C4-2B (cell line): ENCODE measurements around the gene KCNRG.

ENCODE experiments used
- H3K27ac ChIP-seq: fragments of 450-650 bp; 2 replicates; pipeline ENCODE4 v1.5.1; 2017
- ZFX ChIP-seq: fragments of 450-650 bp; IDR thresholded peaks from 2 replicates; pipeline ENCODE4 v1.6.1; 2017
- TF ChIP-seq, protein P1 (sequence below): fragments of 450-650 bp; conservative IDR thresholded peaks from 2 replicates; pipeline ENCODE4 v1.5.1; 2017; ENCODE audit warnings: mild to moderate bottlenecking

KCNRG gene

DNA sequence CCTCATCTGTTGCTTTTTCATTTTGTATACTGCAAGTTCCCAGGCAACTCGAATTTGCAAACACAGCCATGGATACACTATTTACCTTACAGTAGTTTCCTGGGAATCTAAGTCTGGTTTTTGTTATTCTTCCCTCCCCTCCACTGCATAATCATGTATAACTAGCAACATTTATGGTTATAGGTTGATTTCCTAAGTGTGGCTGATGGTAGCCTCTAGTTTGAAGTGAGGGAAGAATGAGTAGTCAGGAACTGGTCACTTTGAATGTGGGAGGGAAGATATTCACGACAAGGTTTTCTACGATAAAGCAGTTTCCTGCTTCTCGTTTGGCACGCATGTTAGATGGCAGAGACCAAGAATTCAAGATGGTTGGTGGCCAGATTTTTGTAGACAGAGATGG is at the start of gene KCNRG:
Gene KCNRG, plus strand, starts transcription at position 187 of the 400 bp plus-strand sequence. Its CDS starts 50 bp downstream, at position 237.
- H3K27ac ChIP-seq = no peak within 1 kb of the TSS
- TF ChIP-seq, protein P1, sequence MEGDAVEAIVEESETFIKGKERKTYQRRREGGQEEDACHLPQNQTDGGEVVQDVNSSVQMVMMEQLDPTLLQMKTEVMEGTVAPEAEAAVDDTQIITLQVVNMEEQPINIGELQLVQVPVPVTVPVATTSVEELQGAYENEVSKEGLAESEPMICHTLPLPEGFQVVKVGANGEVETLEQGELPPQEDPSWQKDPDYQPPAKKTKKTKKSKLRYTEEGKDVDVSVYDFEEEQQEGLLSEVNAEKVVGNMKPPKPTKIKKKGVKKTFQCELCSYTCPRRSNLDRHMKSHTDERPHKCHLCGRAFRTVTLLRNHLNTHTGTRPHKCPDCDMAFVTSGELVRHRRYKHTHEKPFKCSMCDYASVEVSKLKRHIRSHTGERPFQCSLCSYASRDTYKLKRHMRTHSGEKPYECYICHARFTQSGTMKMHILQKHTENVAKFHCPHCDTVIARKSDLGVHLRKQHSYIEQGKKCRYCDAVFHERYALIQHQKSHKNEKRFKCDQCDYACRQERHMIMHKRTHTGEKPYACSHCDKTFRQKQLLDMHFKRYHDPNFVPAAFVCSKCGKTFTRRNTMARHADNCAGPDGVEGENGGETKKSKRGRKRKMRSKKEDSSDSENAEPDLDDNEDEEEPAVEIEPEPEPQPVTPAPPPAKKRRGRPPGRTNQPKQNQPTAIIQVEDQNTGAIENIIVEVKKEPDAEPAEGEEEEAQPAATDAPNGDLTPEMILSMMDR = no peak
- no peak for TF ChIP-seq ZFX

DNA sequence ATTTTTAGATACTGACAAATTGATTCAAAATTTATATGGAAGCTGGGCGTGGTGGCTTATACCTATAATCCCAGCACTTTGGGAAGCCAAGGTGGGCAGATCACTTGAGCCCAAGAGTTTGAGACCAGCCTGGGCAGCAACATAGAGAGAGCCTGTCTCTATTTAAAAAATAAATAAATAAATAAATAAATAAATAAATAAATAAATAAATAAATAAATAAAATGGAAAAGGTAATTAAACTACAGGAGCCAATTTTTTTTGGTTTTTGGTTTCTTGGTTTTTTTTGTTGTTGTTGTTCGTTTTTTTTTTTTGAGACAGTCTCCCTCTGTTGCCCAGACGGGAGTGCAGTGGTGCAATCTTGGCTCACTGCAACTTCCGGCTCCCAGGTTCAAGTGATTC is 47.8 kb upstream of the KCNRG start:
- TF ChIP-seq, protein P1 = no peak
- TF ChIP-seq ZFX = no peak
- no peak overlapping the region for H3K27ac ChIP-seq

DNA sequence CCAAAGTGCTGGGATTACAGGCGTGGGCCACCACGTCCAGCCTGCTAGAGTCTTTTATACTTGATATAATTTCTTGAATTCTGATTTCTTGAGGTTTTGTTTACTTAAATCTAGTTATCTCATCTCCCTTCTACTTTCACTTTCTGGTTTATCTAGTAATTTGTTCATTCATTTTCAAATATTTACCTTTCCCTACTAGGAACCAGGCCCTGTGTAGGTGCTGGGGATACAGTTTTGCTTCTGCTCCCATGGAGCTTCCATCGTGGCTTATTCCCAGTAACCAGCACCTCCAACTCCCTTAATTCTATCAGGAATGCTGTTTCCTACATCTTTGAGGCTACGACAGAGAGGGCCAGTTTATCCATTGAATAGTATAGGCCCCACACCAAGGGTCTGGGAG is 42.5 kb upstream of the KCNRG start:
- no peak overlapping the region; the same call in 1 of the 2 replicates for H3K27ac ChIP-seq
- TF ChIP-seq, protein P1 = no peak
- no peak for TF ChIP-seq ZFX

- TF ChIP-seq ZFX = no peak
- TF ChIP-seq, protein P1 = no peak
These were observed 39.4 kb upstream of the KCNRG start for GRCh38 chr13:49975826-49976225.

DNA sequence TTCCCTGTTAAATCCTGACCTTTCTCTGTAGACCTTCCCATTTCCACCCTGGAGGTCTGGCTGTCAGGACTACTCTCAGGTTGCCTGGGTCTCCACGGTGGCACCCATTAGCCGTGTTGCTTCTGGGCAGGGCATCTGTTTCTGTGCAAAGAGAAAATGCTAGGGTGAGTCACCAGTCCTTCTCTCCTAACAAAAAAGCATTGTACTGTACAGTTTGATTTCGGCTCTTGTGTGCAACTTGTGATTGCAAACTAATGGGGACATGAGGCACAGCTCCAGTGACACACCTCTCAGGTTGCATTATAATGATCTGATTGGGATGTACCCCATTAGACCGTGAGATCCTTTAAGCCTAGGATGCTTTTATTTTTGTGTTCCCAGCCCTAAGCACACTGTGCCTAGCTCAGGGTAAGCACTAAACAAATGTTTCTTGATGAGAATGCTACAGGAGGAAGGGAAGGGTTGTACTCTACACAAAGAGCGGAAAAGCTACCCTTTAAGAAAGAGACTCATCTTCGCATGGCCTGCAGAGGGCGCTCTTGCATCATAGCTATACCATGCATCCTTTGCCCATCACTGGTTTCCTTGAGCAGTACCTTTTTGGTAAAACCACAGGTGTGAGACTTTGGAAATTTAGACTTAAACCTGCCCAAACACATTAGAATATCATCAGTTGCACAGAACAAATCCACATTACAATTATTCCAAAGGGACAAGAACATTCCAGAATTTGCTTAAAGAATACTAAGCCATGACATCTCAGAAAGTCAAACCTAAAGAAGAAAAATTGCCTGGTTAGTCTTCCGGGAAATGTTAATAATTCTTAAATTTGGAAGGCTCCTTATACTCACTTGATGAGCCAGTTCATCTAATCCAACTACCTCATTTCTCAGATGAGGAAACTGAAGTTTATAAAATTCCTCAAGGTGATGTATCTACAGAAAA is 38.7 kb upstream of the KCNRG start:
- no peak overlapping the region for H3K27ac ChIP-seq
- TF ChIP-seq, protein P1 = peak; percentile 90
- no peak for TF ChIP-seq ZFX

More at GRCh38 chr13:49975826-49976225, 39.4 kb upstream of the KCNRG start:
- H3K27ac ChIP-seq = no peak overlapping the region

DNA sequence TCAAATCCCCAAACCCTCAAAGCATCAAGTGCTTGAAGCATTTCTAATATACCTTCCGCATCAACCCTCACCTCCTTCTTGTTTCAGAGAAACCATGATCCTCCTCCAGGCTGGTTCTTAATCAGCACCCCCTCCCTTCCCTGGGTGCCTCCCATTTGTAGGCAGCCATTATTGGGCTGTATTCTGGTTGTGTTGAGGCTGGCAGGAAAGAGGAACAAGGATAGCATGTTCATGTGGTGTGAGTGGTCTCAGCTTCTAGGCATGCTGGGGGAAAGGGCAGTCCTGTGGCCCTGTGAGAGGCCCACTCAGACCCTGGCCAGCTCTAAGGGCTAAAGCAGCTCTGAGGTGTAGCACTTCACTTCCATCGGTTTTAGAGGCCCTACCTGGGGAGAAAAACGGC is 37.3 kb upstream of the KCNRG start:
- TF ChIP-seq, protein P1 = no peak
- no peak for TF ChIP-seq ZFX

GRCh38 chr13:49980266-49980665 is 35.0 kb upstream of the KCNRG start:
- TF ChIP-seq ZFX = no peak
- TF ChIP-seq, protein P1 = no peak

More for the DNA sequence above, 37.3 kb upstream of the KCNRG start:
- no peak overlapping the region for H3K27ac ChIP-seq

More at GRCh38 chr13:49980266-49980665, 35.0 kb upstream of the KCNRG start:
- no peak overlapping the region for H3K27ac ChIP-seq
